Measurements from ENCODE around the gene OR1B1. TPM values are rescaled to one million over a fixed set of nuclear protein-coding genes. Genes with fewer than 3 reads are reported as not detected.
"Not testable (repeated sequence)": the region's sequence is repeated elsewhere in the genome, so short reads cannot be mapped to it uniquely, and the experiment has no call there.

Gene OR1B1
- not detected for total RNA-seq
- long read RNA-seq, result 0 reads

DNA sequence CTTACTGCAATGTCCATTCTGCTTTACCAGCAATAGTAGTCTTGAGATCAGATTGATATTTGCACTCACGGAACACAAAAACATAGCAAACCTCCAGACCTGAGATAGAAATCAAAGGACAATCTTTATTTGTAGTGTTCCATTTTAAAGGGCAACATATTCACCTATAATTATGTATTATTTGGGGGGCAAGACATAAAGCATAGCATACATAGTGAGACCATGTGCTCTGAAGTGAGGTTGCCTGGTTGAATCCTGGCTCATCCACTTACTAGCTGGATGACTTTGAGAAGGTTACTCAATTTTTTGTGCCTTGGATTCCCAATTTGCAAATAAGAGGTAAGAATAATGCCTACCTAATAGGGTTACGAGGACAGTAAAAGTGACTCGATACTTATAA, at the start of gene OR1B1:
OR1B1 (minus strand) TSS at position 101 of the 400 bp plus-strand sequence.
- no peak for DNase-seq
- no peak for ATAC-seq (ENCODE audit: poor library complexity)
- intact Hi-C loops (cut with DNase I), result no loop called here

DNA sequence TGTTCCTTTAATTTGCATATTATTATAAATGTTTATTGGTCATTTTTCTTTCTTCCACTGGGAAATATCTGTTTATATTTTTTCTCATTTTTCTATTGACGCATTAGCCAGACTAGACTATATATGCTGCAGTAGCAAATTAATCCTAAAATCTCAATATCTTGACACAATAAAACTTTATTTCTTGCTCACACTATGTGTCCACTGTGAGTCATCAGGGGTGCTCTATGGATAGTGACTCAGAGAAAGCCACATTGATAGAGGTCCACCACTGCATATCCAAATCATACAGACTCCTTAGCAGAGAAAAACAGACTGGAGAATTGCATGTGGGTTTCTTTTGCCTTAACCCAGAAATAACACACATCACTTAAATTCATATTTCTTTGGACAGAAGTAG, 38.3 kb upstream of the OR1B1 start:
- no peak for ATAC-seq (ENCODE audit: poor library complexity)
- no peak for DNase-seq
- intact Hi-C loops (cut with DNase I), result no loop called here

DNA sequence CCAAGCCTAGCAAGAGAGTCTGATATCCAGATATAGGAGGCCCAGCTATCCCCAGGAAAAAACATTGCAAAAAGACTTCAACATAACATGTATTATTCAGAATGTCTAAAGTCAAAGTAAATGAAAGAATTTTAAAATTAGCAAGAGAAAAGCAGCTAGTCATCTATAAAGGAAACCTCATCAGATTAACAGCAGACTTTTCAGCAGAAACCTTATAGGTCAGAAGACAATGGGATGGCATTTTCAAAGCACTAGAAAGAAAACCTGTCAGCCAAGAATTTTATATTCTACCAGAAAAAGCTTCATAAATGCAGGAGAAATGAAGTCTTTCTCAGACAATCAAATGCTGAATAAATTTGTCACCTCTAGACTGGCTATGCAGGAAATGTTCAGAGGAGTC, 27.4 kb upstream of the OR1B1 start:
- no peak for DNase-seq

DNA sequence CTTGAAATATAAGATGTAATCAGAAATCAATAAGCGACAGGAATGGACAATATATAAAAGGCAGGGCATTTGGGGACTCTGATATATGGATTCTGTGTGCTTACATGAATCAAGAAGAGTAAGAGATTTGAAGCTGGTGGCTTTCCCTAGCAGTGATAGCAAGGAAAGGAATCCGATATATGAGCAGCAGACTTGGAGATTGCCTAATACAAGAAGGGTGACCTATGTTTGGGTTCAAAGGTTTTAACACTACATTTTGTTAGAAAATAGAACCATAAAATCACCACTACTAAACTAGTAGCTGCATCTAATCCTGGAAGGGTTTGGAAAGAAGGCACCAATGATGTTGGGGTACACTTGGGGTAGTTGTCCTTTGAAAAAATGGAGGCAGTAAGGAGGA, 15.1 kb upstream of the OR1B1 start:
- intact Hi-C loops (cut with DNase I), result no loop called here
- DNase-seq (no peak), ATAC-seq (ENCODE audit: poor library complexity) (no peak)

More for the DNA sequence above, 27.4 kb upstream of the OR1B1 start:
- intact Hi-C loops (cut with DNase I), result no loop called here
- no peak for ATAC-seq (ENCODE audit: poor library complexity)

DNA sequence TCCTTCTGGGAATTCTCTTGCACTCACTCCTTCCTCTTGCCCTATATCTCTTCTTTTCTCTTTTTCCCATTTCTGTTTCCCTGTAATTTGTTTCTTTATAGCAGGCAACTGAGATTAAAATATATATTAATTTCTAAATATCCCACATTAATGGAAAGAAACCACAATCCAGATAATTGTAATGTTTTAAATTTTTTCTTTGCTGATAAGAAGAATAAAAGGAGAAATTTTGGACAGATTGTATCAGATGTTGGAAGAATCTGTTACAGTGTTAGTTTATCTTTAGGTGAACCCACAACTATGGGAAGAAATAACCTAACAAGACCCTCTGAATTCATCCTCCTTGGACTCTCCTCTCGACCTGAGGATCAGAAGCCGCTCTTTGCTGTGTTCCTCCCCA, 4.0 kb upstream of the OR1B1 start, which contains the start of gene OR1L1:
OR1L1 (plus strand) TSS at position 301 of the 400 bp plus-strand sequence; CDS start at position 301, 0 bp downstream.
- intact Hi-C loops (cut with DNase I), result no loop called here
- no peak for DNase-seq
- ATAC-seq (ENCODE audit: poor library complexity), result no peak

DNA sequence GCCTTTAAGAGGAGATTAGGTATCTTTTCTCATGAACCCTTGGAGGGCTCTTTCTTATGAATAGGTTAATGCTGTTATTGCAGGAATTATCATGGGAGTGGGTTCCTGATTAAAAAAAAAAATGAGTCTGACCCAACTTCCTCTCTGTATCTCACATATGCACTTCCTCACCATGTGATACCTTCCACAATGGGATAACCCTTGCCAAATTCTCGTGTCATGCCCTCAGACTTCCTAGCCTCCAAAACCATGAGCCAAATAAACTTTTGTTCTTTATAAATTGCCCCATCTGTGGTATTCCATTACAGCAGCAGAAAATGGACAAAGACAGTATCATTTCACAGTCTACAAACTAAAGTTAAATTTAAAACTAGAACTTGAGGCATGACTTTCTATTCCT, 1.0 kb downstream of the OR1B1 start:
- DNase-seq (no peak), ATAC-seq (ENCODE audit: poor library complexity) (no peak)
- intact Hi-C loops (cut with DNase I), result no loop called here

DNA sequence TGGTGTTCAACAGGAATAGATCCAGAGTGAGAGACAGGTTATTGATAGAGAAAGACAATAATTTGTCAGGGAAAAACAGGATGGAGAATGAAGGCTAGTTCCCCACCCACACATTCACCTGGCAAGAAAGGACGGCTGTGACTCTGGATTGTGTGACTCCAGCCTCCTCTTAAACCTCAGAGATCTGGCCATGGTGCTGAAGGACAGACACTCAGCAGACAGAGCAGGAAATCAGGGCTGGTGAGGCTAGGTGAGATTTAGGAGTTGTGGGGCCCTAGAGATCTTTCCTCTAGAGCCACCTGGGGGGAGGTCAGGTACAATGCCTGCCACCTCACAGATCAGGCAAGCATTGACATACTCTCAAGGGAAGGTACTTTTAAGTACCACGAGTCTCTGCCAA, 15.2 kb downstream of the OR1B1 start:
- ATAC-seq (ENCODE audit: poor library complexity) (no peak), DNase-seq (no peak)
- intact Hi-C loops (cut with DNase I), result no loop called here

DNA sequence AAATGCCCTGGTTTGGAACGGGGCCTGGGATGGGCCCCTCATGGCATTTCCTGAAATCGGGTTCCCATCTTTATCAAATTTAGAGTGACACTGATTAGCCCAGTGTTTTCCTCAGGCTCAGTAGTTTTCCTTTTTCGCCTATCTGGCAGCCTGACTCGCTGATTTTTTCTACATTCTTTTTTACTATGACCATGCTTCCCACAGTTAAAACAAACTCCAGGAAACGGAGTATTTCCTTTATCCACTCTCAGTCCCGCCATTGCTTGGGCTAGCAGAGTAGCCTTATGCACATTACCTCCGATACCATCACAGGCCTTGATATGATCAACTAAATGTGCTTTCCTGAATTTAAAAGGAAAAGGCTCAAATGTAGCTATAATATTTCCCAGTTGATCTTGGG, 37.4 kb downstream of the OR1B1 start:
- ATAC-seq (ENCODE audit: poor library complexity) (no peak), DNase-seq (no peak)
- intact Hi-C loops (cut with DNase I), result no loop called here

DNA sequence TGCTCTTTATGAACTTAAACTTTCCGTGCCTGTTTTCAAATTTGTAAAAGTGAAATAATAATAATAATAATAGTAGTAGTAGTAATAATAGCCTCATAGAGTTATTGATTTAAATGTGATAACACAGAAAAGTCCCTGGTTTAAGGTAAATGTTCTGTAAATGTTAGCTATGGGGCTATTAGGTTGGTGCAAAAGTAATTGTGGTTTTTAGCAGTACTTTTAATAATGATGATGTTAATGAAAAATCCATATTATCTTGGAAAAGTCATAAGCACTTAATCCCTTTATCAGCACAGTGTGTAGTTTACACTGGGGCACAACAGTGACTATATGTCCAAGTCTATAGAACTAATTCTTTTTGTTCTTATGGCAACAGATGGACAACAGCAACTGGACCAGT, 43.1 kb downstream of the OR1B1 start, which contains the start of gene OR1Q1:
OR1Q1 (plus strand) TSS at position 377 of the 400 bp plus-strand sequence; CDS start at position 377, 0 bp downstream.
- ATAC-seq (ENCODE audit: poor library complexity), result no peak
- intact Hi-C loops (cut with DNase I), result no loop called here
- no peak for DNase-seq

DNA sequence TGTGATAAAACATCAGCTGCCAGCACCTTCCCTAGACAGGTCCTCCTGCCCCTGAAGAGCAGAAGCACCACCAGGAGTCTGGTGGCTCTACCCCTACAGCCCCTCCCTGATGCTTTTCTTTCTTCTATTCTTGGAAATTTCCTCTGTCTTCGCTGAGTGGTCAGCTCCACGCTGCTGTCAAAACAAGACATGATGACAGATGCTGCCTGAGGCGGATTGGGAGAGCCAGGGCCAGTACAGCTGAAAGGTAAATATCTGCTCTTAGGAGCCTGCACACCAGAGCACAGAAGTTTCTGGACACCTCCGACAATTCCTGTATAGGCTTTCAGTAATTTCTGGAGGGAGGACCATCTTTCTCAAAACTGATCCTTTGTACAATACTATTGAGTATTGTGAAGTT, 47.6 kb downstream of the OR1B1 start:
- no peak for ATAC-seq (ENCODE audit: poor library complexity)
- intact Hi-C loops (cut with DNase I), result no loop called here

DNA sequence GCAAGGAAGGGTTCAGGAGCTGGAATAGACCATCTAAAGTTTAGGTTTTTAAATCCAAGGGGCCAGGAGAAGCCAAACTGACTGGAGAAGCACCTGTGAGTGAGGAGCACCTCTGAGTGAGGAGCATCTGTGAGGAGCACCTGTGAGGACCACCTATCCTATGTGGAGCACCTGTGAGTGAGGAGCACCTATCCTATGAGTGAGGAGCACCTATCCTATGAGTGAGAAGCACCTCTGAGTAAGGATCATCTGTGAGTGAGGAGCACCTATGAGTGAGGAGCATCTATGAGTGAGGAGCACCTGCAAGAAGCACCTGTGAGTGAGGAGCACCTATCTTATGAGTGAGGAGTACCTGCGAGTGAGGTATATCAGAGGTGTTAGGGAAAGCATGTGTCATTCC, 50.8 kb downstream of the OR1B1 start:
- intact Hi-C loops (cut with DNase I), result no loop called here

More for the DNA sequence above, 47.6 kb downstream of the OR1B1 start:
- no peak for DNase-seq

DNA sequence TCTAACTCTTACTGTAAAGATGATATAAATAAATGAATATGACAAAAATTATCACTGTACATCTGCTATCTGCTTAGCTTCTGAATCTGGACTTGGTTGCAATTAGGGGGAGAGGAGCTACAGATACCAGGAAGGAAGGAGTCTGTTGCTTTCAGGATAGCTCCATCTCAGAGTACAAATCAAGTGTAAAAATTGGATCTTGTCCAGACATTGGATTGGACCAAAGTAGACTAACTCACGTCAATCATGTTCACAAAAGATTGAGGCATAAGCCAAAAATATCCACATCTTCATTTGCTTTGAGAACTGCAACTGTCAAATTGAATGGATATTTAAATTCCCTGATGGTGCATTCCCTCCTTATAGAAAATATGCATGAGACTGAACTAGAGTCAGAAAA, 51.7 kb downstream of the OR1B1 start:
- ATAC-seq (ENCODE audit: poor library complexity), result no peak
- DNase-seq, result no peak
- intact Hi-C loops (cut with DNase I), result no loop called here

More for the DNA sequence above, 50.8 kb downstream of the OR1B1 start:
- DNase-seq (no peak), ATAC-seq (ENCODE audit: poor library complexity) (no peak)

DNA sequence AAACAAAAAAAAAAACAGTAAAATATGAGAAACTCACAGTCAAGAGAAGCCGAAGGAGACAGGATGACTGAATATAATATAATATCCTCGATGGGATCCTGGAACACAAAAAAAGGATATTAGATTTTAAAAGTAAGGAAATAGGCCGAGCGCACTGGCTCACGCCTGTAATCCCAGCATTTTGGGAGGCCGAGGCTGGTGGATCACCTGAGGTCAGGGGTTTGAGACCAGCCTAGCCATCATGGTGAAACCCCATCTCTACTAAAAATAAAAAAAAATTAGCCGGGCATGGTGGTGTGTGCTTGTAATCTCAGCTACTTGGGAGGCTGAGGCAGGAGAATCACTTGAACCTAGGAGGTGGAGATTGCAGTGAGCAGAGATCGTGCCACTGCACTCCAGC, 74.1 kb downstream of the OR1B1 start, which contains the start of gene OR1L8:
OR1L8 (minus strand) TSS at position 101 of the 400 bp plus-strand sequence. CDS start 14,907 bp downstream, outside the sequence.
- intact Hi-C loops (cut with DNase I); ATAC-seq (ENCODE audit: poor library complexity); DNase-seq: not testable (repeated sequence)

DNA sequence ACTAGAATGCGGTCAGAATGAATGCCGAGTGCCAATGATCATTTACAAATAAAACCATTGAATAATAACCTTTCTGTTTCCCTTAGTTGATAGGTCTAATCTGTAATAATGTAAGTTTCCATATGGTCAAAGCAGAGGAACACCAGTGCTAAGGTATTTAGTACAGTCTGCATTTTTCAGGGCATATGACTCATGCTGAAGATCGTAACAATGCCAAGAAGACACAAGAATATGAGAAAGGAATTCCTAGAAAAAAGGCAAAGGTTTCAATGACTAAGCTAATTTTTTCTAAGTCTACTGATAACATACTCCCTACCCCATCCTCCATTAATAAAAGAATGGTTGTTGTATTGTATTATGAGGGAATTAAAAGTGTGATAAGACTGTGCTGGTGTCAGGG, 77.1 kb downstream of the OR1B1 start:
- intact Hi-C loops (cut with DNase I), result no loop called here
- ATAC-seq (ENCODE audit: poor library complexity) (no peak), DNase-seq (no peak)

DNA sequence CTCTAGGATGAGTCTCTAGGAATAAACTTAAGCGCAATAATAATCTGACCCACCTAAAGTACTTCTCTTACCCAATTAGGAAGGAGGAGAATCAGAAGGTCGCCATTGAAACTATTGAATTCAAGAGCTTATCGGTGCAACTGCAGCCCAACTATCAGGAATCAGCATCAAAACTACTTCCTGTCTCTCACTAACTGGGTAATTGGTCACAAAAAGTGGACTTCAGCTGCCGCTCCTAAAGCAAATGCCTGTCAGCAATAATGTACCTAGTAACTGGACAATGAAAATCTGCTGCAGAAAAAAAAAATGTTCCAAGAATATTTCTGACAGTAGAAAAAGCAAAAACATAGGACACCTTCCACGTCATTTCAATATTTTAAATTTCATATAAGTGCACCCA, 77.6 kb downstream of the OR1B1 start:
- ATAC-seq (ENCODE audit: poor library complexity), result no peak
- intact Hi-C loops (cut with DNase I), result no loop called here
- DNase-seq, result no peak

Other genes with a start within 250 kb of the OR1B1 start
- not detected for gene OR1J1, start 179.7 kb downstream of the OR1B1 start, total RNA-seq
- gene OR1J2, start 146.8 kb downstream of the OR1B1 start, total RNA-seq, result not detected
- not detected for gene OR1J4, start 138.5 kb downstream of the OR1B1 start, total RNA-seq
- not detected for gene OR1N1, start 130.3 kb downstream of the OR1B1 start, total RNA-seq
- gene OR1N2, start 104.5 kb downstream of the OR1B1 start, total RNA-seq, result not detected
- not detected for gene OR1L8, start 74.2 kb downstream of the OR1B1 start, total RNA-seq
- not detected for gene OR1Q1, start 42.9 kb downstream of the OR1B1 start, total RNA-seq
- gene OR1L1, start 4.1 kb upstream of the OR1B1 start, total RNA-seq, result not detected
- not detected for gene OR1L3, start 17.5 kb upstream of the OR1B1 start, total RNA-seq
- not detected for gene OR1L4, start 66.4 kb upstream of the OR1B1 start, total RNA-seq
- not detected for gene OR1L6, start 84.7 kb upstream of the OR1B1 start, total RNA-seq
- not detected for gene OR5C1, start 131.3 kb upstream of the OR1B1 start, total RNA-seq
- not detected for gene OR1K1, start 142.5 kb upstream of the OR1B1 start, total RNA-seq
- gene PDCL, start 171.0 kb upstream of the OR1B1 start, total RNA-seq, result 7.4 TPM
- 33.8 TPM for gene RC3H2, start 247.7 kb upstream of the OR1B1 start, total RNA-seq

Measured in Right ventricle myocardium superior (tissue), 1 donor.